ENCODE measurements around the gene TMEM135.

GRCh38 chr11:87002918-87003317 is 34.8 kb upstream of the TMEM135 start:
- TF ChIP-seq, protein P1, sequence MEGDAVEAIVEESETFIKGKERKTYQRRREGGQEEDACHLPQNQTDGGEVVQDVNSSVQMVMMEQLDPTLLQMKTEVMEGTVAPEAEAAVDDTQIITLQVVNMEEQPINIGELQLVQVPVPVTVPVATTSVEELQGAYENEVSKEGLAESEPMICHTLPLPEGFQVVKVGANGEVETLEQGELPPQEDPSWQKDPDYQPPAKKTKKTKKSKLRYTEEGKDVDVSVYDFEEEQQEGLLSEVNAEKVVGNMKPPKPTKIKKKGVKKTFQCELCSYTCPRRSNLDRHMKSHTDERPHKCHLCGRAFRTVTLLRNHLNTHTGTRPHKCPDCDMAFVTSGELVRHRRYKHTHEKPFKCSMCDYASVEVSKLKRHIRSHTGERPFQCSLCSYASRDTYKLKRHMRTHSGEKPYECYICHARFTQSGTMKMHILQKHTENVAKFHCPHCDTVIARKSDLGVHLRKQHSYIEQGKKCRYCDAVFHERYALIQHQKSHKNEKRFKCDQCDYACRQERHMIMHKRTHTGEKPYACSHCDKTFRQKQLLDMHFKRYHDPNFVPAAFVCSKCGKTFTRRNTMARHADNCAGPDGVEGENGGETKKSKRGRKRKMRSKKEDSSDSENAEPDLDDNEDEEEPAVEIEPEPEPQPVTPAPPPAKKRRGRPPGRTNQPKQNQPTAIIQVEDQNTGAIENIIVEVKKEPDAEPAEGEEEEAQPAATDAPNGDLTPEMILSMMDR (IDR thresholded peaks at IDR 0.05 in 4 of 5, conservative IDR thresholded peaks at IDR 0.05 in 1 of 5) = no peak
- no peak for TF ChIP-seq POLR2A (IDR thresholded peaks at IDR 0.05)

Data from gastrocnemius medialis (tissue), 4 donors.